WTC11 (cell line): Measurements from ENCODE around the gene ITGAV. TPM values are rescaled to one million over a fixed set of nuclear protein-coding genes. Genes with fewer than 3 reads are reported as not detected.

Experiments
- ATF6 ChIP-seq: sonication (generic); formaldehyde crosslinking; IDR thresholded peaks from 2 replicates; pipeline ENCODE4 v1.8.1; 2023; ENCODE audit warnings: mild to moderate bottlenecking, missing genetic modification reagents
- E2F5 ChIP-seq: sonication (generic); formaldehyde crosslinking; IDR thresholded peaks from 2 replicates; pipeline ENCODE4 v1.8.1; 2022; ENCODE audit warnings: mild to moderate bottlenecking, moderate library complexity, missing genetic modification reagents
- ERG ChIP-seq: fragments of 250-450 bp; sonication (Bioruptor Pico); IDR thresholded peaks from 2 replicates; pipeline ENCODE4 v1.8.0; 2021; ENCODE audit warnings: mild to moderate bottlenecking
- ETV6 ChIP-seq: sonication (generic); formaldehyde crosslinking; IDR thresholded peaks from 2 replicates; pipeline ENCODE4 v1.8.1; 2022; ENCODE audit warnings: mild to moderate bottlenecking, missing genetic modification reagents
- GTF2I ChIP-seq: fragments of 250-450 bp; sonication (Bioruptor Pico); conservative IDR thresholded peaks from 2 replicates; pipeline ENCODE4 v1.4.0; 2021; ENCODE audit warnings: mild to moderate bottlenecking
- IRF2 ChIP-seq: sonication (generic); formaldehyde crosslinking; IDR thresholded peaks from 2 replicates; pipeline ENCODE4 v1.8.0; 2022; ENCODE audit warnings: low read depth, missing genetic modification reagents, borderline replicate concordance
- MLX ChIP-seq: sonication (generic); formaldehyde crosslinking; IDR thresholded peaks from 2 replicates; pipeline ENCODE4 v1.8.1; 2023; ENCODE audit warnings: mild to moderate bottlenecking, missing genetic modification reagents, moderate library complexity
- PRDM15 ChIP-seq: sonication (generic); formaldehyde crosslinking; IDR thresholded peaks from 2 replicates; pipeline ENCODE4 v1.8.0; 2022; ENCODE audit warnings: missing genetic modification reagents
- RELA ChIP-seq: sonication (generic); formaldehyde crosslinking; IDR thresholded peaks from 2 replicates; pipeline ENCODE4 v1.8.1; 2022; ENCODE audit warnings: missing genetic modification reagents, mild to moderate bottlenecking, borderline replicate concordance
- SP1 ChIP-seq: sonication (generic); formaldehyde crosslinking; conservative IDR thresholded peaks from 2 replicates; pipeline ENCODE4 v1.8.1; 2022; ENCODE audit warnings: missing genetic modification reagents
- TEAD4 ChIP-seq: sonication (generic); formaldehyde crosslinking; IDR thresholded peaks from 2 replicates; pipeline ENCODE4 v1.8.0; 2022; ENCODE audit warnings: mild to moderate bottlenecking, missing genetic modification reagents
- USF2 ChIP-seq: sonication (generic); formaldehyde crosslinking; IDR thresholded peaks from 2 replicates; pipeline ENCODE4 v1.8.1; 2023; ENCODE audit warnings: mild to moderate bottlenecking, missing genetic modification reagents, moderate library complexity
- ZNF121 ChIP-seq: sonication (generic); formaldehyde crosslinking; IDR thresholded peaks from 2 replicates; pipeline ENCODE4 v1.8.0; 2023; ENCODE audit warnings: missing genetic modification reagents
- ZNF219 ChIP-seq: sonication (generic); formaldehyde crosslinking; IDR thresholded peaks from 2 replicates; pipeline ENCODE4 v1.8.0; 2023; ENCODE audit warnings: missing genetic modification reagents, mild to moderate bottlenecking, borderline replicate concordance
- ZNF671 ChIP-seq: fragments of 250-450 bp; sonication (Bioruptor Pico); IDR thresholded peaks from 2 replicates; pipeline ENCODE4 v1.8.0; 2021; ENCODE audit warnings: mild to moderate bottlenecking
- total RNA-seq: library from RNA; stranded (reverse); gene quantifications from 3 replicates; pipeline ENCODE4 v1.2.3, GENCODE V29; 2021
- TF ChIP-seq, protein P1 (sequence below): sonication (generic); formaldehyde crosslinking; IDR thresholded peaks from 2 replicates; pipeline ENCODE4 v1.8.1; 2022; ENCODE audit warnings: low read depth, missing genetic modification reagents, borderline replicate concordance
- TF ChIP-seq, protein P2 (sequence below): sonication (generic); formaldehyde crosslinking; IDR thresholded peaks from 2 replicates; pipeline ENCODE4 v1.8.0; 2023; ENCODE audit warnings: missing genetic modification reagents, mild to moderate bottlenecking, borderline replicate concordance
- TF ChIP-seq, protein P3 (sequence below): sonication (generic); formaldehyde crosslinking; IDR thresholded peaks from 2 replicates; pipeline ENCODE4 v1.8.1; 2023; ENCODE audit warnings: mild to moderate bottlenecking, missing genetic modification reagents, borderline replicate concordance

ITGAV gene
- total RNA-seq, 1 experiment from 2014 or later: 30.0 TPM

DNA sequence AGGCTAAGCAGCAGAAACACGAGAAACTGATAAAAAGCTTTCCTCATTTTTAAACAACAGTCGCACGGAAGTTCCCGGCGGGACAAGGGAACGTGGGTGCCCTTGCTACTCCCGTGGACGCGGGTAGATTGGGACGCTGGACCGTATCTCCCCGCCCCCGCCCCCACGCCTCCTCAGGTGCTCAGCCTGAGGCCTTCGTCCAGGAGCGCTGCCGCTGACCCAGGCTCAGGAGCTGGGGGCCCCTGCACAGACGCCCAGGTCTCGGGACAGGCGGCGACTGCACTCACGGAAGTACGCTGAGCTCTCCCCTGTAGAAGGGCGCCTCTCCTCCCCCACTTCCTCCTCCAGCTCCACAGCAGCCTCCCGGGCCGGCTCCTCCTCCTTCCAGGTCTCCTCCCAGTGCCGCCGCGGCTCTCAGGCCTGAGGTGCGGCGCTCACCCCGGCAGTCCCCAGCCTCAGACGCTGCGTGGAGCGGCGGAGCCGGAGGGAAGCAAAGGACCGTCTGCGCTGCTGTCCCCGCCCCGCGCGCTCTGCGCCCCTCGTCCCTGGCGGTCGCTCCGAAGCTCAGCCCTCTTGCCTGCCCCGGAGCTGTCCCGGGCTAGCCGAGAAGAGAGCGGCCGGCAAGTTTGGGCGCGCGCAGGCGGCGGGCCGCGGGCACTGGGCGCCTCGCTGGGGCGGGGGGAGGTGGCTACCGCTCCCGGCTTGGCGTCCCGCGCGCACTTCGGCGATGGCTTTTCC, at the start of gene ITGAV (continued):
- 0 out of 2 replicates have a peak, but pooled peaks have one; percentile 29 for TF ChIP-seq MLX (CRISPR knock-in tag)
- TF ChIP-seq SP1 (CRISPR knock-in tag): peak; percentile 60
- TF ChIP-seq ERG: no peak
- TF ChIP-seq ZNF121: no peak
- no peak for TF ChIP-seq USF2
- TF ChIP-seq ETV6 (CRISPR knock-in tag): peak; percentile 96
- TF ChIP-seq, protein P1, sequence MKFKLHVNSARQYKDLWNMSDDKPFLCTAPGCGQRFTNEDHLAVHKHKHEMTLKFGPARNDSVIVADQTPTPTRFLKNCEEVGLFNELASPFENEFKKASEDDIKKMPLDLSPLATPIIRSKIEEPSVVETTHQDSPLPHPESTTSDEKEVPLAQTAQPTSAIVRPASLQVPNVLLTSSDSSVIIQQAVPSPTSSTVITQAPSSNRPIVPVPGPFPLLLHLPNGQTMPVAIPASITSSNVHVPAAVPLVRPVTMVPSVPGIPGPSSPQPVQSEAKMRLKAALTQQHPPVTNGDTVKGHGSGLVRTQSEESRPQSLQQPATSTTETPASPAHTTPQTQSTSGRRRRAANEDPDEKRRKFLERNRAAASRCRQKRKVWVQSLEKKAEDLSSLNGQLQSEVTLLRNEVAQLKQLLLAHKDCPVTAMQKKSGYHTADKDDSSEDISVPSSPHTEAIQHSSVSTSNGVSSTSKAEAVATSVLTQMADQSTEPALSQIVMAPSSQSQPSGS: no peak
- peak; percentile 64; the same call in 1 of the 2 replicates for TF ChIP-seq ZNF219 (CRISPR knock-in tag)
- TF ChIP-seq RELA (CRISPR knock-in tag): peak; percentile 87
- TF ChIP-seq, protein P2, sequence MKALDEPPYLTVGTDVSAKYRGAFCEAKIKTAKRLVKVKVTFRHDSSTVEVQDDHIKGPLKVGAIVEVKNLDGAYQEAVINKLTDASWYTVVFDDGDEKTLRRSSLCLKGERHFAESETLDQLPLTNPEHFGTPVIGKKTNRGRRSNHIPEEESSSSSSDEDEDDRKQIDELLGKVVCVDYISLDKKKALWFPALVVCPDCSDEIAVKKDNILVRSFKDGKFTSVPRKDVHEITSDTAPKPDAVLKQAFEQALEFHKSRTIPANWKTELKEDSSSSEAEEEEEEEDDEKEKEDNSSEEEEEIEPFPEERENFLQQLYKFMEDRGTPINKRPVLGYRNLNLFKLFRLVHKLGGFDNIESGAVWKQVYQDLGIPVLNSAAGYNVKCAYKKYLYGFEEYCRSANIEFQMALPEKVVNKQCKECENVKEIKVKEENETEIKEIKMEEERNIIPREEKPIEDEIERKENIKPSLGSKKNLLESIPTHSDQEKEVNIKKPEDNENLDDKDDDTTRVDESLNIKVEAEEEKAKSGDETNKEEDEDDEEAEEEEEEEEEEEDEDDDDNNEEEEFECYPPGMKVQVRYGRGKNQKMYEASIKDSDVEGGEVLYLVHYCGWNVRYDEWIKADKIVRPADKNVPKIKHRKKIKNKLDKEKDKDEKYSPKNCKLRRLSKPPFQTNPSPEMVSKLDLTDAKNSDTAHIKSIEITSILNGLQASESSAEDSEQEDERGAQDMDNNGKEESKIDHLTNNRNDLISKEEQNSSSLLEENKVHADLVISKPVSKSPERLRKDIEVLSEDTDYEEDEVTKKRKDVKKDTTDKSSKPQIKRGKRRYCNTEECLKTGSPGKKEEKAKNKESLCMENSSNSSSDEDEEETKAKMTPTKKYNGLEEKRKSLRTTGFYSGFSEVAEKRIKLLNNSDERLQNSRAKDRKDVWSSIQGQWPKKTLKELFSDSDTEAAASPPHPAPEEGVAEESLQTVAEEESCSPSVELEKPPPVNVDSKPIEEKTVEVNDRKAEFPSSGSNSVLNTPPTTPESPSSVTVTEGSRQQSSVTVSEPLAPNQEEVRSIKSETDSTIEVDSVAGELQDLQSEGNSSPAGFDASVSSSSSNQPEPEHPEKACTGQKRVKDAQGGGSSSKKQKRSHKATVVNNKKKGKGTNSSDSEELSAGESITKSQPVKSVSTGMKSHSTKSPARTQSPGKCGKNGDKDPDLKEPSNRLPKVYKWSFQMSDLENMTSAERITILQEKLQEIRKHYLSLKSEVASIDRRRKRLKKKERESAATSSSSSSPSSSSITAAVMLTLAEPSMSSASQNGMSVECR (CRISPR knock-in tag): peak; percentile 72; the same call in 1 of the 2 replicates
- no peak for TF ChIP-seq TEAD4
- TF ChIP-seq ATF6: no peak
- no peak for TF ChIP-seq IRF2 (CRISPR knock-in tag)
- no peak for TF ChIP-seq ZNF671 (CRISPR knock-in tag)
- no peak for TF ChIP-seq PRDM15 (CRISPR knock-in tag)
- TF ChIP-seq GTF2I (CRISPR knock-in tag): no peak
- peak; percentile 91 for TF ChIP-seq E2F5
- TF ChIP-seq, protein P3, sequence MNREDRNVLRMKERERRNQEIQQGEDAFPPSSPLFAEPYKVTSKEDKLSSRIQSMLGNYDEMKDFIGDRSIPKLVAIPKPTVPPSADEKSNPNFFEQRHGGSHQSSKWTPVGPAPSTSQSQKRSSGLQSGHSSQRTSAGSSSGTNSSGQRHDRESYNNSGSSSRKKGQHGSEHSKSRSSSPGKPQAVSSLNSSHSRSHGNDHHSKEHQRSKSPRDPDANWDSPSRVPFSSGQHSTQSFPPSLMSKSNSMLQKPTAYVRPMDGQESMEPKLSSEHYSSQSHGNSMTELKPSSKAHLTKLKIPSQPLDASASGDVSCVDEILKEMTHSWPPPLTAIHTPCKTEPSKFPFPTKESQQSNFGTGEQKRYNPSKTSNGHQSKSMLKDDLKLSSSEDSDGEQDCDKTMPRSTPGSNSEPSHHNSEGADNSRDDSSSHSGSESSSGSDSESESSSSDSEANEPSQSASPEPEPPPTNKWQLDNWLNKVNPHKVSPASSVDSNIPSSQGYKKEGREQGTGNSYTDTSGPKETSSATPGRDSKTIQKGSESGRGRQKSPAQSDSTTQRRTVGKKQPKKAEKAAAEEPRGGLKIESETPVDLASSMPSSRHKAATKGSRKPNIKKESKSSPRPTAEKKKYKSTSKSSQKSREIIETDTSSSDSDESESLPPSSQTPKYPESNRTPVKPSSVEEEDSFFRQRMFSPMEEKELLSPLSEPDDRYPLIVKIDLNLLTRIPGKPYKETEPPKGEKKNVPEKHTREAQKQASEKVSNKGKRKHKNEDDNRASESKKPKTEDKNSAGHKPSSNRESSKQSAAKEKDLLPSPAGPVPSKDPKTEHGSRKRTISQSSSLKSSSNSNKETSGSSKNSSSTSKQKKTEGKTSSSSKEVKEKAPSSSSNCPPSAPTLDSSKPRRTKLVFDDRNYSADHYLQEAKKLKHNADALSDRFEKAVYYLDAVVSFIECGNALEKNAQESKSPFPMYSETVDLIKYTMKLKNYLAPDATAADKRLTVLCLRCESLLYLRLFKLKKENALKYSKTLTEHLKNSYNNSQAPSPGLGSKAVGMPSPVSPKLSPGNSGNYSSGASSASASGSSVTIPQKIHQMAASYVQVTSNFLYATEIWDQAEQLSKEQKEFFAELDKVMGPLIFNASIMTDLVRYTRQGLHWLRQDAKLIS: 0 out of 2 replicates have a peak, but pooled peaks have one; percentile 78
